SK-N-SH (cell line): ENCODE results near the gene EFCAB8. TPM values are rescaled to one million over a fixed set of nuclear protein-coding genes. Genes with fewer than 3 reads are reported as not detected.

Source experiments
- CTCF ChIA-PET: fragments of 300-600, 350-600 bp; formaldehyde crosslinking; extraction: SDS; loops from one replicate; lab custom pipeline; 2021; lab: Yijun Ruan, JAX
- POLR2A ChIA-PET: fragments of 350-600 bp; sonication (Branson Sonifier 250); formaldehyde crosslinking; extraction: SDS; loops from one replicate; lab custom pipeline; 2020; ENCODE audit warnings: antibody characterized with exemption, inconsistent platforms; lab: Yijun Ruan, JAX
- DNase-seq: peaks from one replicate; pipeline ENCODE4 v3.0.0; 2012
- H2AFZ ChIP-seq: fragments of 200-600 bp; sonication (generic); 2 replicates; pipeline ENCODE4 v1.8.1; 2016; ENCODE audit warnings: antibody characterized with exemption, mild to moderate bottlenecking, low read depth
- H3F3A ChIP-seq: fragments of 200-600 bp; sonication (generic); replicated peaks from 2 replicates; pipeline ENCODE3; 2016; ENCODE audit warnings: antibody characterized with exemption, mild to moderate bottlenecking; ENCODE audit not compliant: insufficient read depth
- H3K27ac ChIP-seq, 2 experiments: fragments of 200-500 bp in 1 of 2; fragments of 200-600 bp in 1 of 2; sonication (Bioruptor generic) in 1 of 2; sonication (generic), shearing (Covaris generic) in 1 of 2; 2 replicates each; pipeline versions ENCODE4 v1.5.1 to v1.6.1; 2014 to 2016; ENCODE audit warnings: low read depth in 2 of 2, inconsistent platforms in 1 of 2, low read length in 1 of 2, mild to moderate bottlenecking in 1 of 2, mixed read lengths in 1 of 2
- H3K27me3 ChIP-seq: fragments of 200-600 bp; sonication (generic), shearing (Covaris generic); 2 replicates; pipeline ENCODE4 v1.6.1; 2016; ENCODE audit warnings: mixed run types; ENCODE audit not compliant: insufficient read depth
- H3K36me3 ChIP-seq, 2 experiments: fragments of 200-500 bp in 1 of 2; fragments of 200-600 bp in 1 of 2; sonication (Bioruptor generic) in 1 of 2; sonication (generic) in 1 of 2; replicated peaks in 1 of 2; 2 replicates each; pipeline versions ENCODE3 to v1.5.1; 2014 to 2016; ENCODE audit warnings: low read length in 1 of 2, mild to moderate bottlenecking in 1 of 2; ENCODE audit not compliant: insufficient read depth in 2 of 2, control insufficient read depth in 1 of 2
- H3K4me1 ChIP-seq, 2 experiments: fragments of 200-500 bp in 1 of 2; fragments of 200-600 bp in 1 of 2; sonication (Bioruptor generic) in 1 of 2; sonication (generic), shearing (Covaris generic) in 1 of 2; 2 replicates each; pipeline versions ENCODE4 v1.5.1 to v1.6.1; 2014 to 2016; ENCODE audit warnings: low read depth in 1 of 2, low read length in 1 of 2, mixed run types in 1 of 2; ENCODE audit not compliant: insufficient read depth in 2 of 2, control insufficient read depth in 1 of 2
- H3K4me2 ChIP-seq: fragments of 200-600 bp; sonication (generic), shearing (Covaris generic); 2 replicates; pipeline ENCODE4 v1.6.1; 2017; ENCODE audit warnings: mixed run types
- H3K4me3 ChIP-seq, 2 experiments: fragments of 200-500 bp in 1 of 2; fragments of 200-600 bp in 1 of 2; sonication (Bioruptor generic) in 1 of 2; sonication (generic), shearing (Covaris generic) in 1 of 2; 2 replicates each; pipeline versions ENCODE4 v1.5.1 to v1.8.1; 2014 to 2016; ENCODE audit warnings: low read depth in 2 of 2, inconsistent platforms in 1 of 2, low read length in 1 of 2, mild to moderate bottlenecking in 1 of 2, mixed read lengths in 1 of 2, moderate library complexity in 1 of 2
- H3K79me2 ChIP-seq: fragments of 200-600 bp; sonication (generic); 2 replicates; pipeline ENCODE4 v1.8.1; 2017; ENCODE audit warnings: mild to moderate bottlenecking; ENCODE audit not compliant: insufficient read depth
- H3K9ac ChIP-seq: fragments of 200-600 bp; sonication (generic); 2 replicates; pipeline ENCODE4 v1.6.1; 2017; ENCODE audit warnings: mixed run types
- H3K9me2 ChIP-seq: fragments of 200-600 bp; sonication (generic); 2 replicates; pipeline ENCODE4 v1.6.1; 2017; ENCODE audit warnings: mixed run types
- H3K9me3 ChIP-seq: fragments of 200-600 bp; sonication (generic); 2 replicates; pipeline ENCODE4 v1.6.1; 2017; ENCODE audit warnings: mixed run types, mild to moderate bottlenecking, moderate library complexity
- H4K20me1 ChIP-seq: fragments of 200-600 bp; sonication (generic); 2 replicates; pipeline ENCODE4 v1.6.1; 2017; ENCODE audit warnings: mild to moderate bottlenecking, mixed run types; ENCODE audit not compliant: insufficient read depth
- CHD2 ChIP-seq: fragments of 150-350 bp; IDR thresholded peaks from 2 replicates; pipeline ENCODE4 v1.6.1; 2018; ENCODE audit warnings: low read length; ENCODE audit not compliant: partially characterized antibody
- ELF1 ChIP-seq: IDR thresholded peaks from 2 replicates; pipeline ENCODE4 v1.4.0; 2012
- EP300 ChIP-seq, 2 experiments: IDR thresholded peaks; 2 replicates each; pipeline versions ENCODE4 v1.4.0 to v1.6.1; 2012; ENCODE audit warnings: borderline replicate concordance in 1 of 2, low read depth in 1 of 2, low read length in 1 of 2
- EZH2phosphoT487 ChIP-seq: fragments of 200-600 bp; sonication (generic); IDR thresholded peaks from 2 replicates; pipeline ENCODE4 v1.6.1; 2017; ENCODE audit warnings: low read depth, mixed run types, mild to moderate bottlenecking, antibody characterized with exemption, moderate library complexity, borderline replicate concordance
- FOSL2 ChIP-seq: IDR thresholded peaks from 2 replicates; pipeline ENCODE4 v1.4.0; 2012; ENCODE audit warnings: low read depth, mild to moderate bottlenecking, moderate library complexity, borderline replicate concordance
- FOXJ3 ChIP-seq: sonication (generic); formaldehyde crosslinking; IDR thresholded peaks from 2 replicates; pipeline ENCODE4 v1.5.1; 2020; ENCODE audit warnings: mild to moderate bottlenecking, missing genetic modification reagents
- GABPA ChIP-seq: IDR thresholded peaks from 2 replicates; pipeline ENCODE4 v1.4.0; 2012; ENCODE audit warnings: low read depth, mild to moderate bottlenecking
- JUND ChIP-seq: IDR thresholded peaks from 2 replicates; pipeline ENCODE4 v1.4.0; 2012
- NFIC ChIP-seq: IDR thresholded peaks from 2 replicates; pipeline ENCODE4 v1.4.0; 2012; ENCODE audit warnings: borderline replicate concordance
- NRF1 ChIP-seq: IDR thresholded peaks from 2 replicates; pipeline ENCODE4 v1.6.1; 2012; ENCODE audit warnings: low read depth, mild to moderate bottlenecking, low read length
- POLR2AphosphoS5 ChIP-seq: IDR thresholded peaks from 2 replicates; pipeline ENCODE4 v1.6.1; 2012; ENCODE audit warnings: low read depth, low read length
- RAD21 ChIP-seq: IDR thresholded peaks from 2 replicates; pipeline ENCODE4 v1.6.1; 2012; ENCODE audit warnings: mild to moderate bottlenecking, low read length
- RCOR1 ChIP-seq: fragments of 150-350 bp; IDR thresholded peaks from 2 replicates; pipeline ENCODE4 v1.6.1; 2017; ENCODE audit warnings: antibody characterized with exemption, low read length
- RXRA ChIP-seq: IDR thresholded peaks from 2 replicates; pipeline ENCODE4 v1.4.0; 2012; ENCODE audit warnings: low read depth, mild to moderate bottlenecking, borderline replicate concordance
- SIN3A ChIP-seq: IDR thresholded peaks from 2 replicates; pipeline ENCODE4 v1.6.1; 2012; ENCODE audit warnings: low read depth, mild to moderate bottlenecking, low read length, moderate library complexity, borderline replicate concordance
- TEAD4 ChIP-seq: IDR thresholded peaks from 2 replicates; pipeline ENCODE4 v1.4.0; 2012; ENCODE audit warnings: mild to moderate bottlenecking, borderline replicate concordance; ENCODE audit not compliant: insufficient read depth
- WGBS: methylation state at CpG from one replicate; pipeline ENCODE4 v1.1.6; 2017; ENCODE audit warnings: low lambda C conversion rate; 5-methylcytosine and 5-hydroxymethylcytosine counted together
- polyA plus RNA-seq, 3 experiments: library from polyadenylated mRNA; depleted of rRNA; stranded (reverse); fragments of >200 nt; gene quantifications; 2 replicates each; pipeline ENCODE4 v1.2.3, GENCODE V29; 2012
- TF ChIP-seq, protein P1 (sequence below): fragments of 150-350 bp; IDR thresholded peaks from 2 replicates; pipeline ENCODE4 v1.6.1; 2017; ENCODE audit warnings: antibody characterized with exemption, low read length, low read depth, borderline replicate concordance

The EFCAB8 gene
- polyA plus RNA-seq, 1 of the 3 experiments (the other 2 are of a cell fraction): not detected

DNA sequence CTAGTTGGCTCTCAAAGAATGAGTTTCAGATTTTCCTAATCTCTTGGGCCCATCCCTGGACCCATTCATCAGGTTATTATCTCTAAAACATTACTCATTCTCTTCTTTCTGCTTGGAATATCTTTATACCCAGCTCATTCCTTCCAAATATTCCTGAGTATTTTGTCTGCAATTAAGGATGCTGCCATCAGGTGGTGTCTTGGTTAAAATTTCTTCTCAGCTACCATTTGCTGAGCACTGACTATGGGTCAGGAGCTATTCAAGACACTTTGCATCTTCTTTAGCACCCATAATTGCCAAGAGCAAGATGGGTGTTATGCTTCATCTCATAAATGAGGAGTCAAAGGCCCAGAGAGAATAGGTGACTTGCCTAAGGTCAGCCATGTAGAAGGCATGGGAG is 137.1 kb downstream of the EFCAB8 start:
- Histone ChIP-seq H3K36me3 (no peaks in the 10 kb centered on the region), H3K27me3 (peaks cover 6% of the 10 kb centered on the region; the same call in 1 of the 2 replicates), H2AFZ (no peak overlapping the region), H3K9me2 (no peaks in the 10 kb centered on the region), H3K79me2 (no peaks in the 10 kb centered on the region), H3K9me3 (no peaks in the 10 kb centered on the region), H3K9ac (no peak overlapping the region), H3K4me2 (no peak overlapping the region), H3K27ac (no peak overlapping the region), H4K20me1 (no peaks in the 10 kb centered on the region), H3K4me3 (no peak overlapping the region), H3F3A (no peaks in the 10 kb centered on the region), H3K4me1 (no peaks in the 10 kb centered on the region)
- no peak for TF ChIP-seq CHD2
- TF ChIP-seq POLR2AphosphoS5: no peak
- no peak for TF ChIP-seq EZH2phosphoT487
- TF ChIP-seq, protein P1, sequence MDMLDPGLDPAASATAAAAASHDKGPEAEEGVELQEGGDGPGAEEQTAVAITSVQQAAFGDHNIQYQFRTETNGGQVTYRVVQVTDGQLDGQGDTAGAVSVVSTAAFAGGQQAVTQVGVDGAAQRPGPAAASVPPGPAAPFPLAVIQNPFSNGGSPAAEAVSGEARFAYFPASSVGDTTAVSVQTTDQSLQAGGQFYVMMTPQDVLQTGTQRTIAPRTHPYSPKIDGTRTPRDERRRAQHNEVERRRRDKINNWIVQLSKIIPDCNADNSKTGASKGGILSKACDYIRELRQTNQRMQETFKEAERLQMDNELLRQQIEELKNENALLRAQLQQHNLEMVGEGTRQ: no peak
- TF ChIP-seq SIN3A: no peak
- TF ChIP-seq NRF1: no peak
- CTCF ChIA-PET: interaction anchor here (0.7 to 1.4 kb wide), 2 partner anchors 10 to 19 kb away, joined by 3 to 4 read pairs; no protein-coding TSS in a partner anchor
- DNase-seq: no peak
- POLR2A ChIA-PET: no interaction called here

DNA sequence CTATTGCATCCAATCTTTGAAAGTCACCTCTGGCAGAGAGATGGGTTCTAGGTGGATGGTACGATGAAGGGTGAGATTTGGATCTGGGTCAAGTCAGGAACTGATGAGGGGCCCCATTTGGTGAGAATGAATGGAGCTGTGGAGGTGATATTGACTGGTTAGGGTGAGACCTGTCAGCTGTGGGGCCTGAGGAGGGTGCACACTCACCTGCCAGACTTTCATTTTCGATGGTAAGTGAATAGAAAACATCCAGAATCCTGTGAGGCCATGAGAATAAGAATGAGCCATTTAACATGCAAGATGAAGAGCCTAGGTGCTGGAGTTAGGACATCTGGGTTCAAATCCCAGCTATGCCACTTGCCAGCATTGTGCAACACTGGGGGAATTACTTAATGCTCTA is 138.7 kb downstream of the EFCAB8 start:
- no peaks in the 10 kb centered on the region for H3K9me2 ChIP-seq
- no peaks in the 10 kb centered on the region for H3K36me3 ChIP-seq
- H3K9ac ChIP-seq: no peak overlapping the region
- no peaks in the 10 kb centered on the region for H4K20me1 ChIP-seq
- no peaks in the 10 kb centered on the region for H3F3A ChIP-seq
- WGBS: 0% methylated on average over 2 of the region's 2 CpGs
- H3K4me1 ChIP-seq: no peaks in the 10 kb centered on the region
- DNase-seq: no peak
- H3K4me2 ChIP-seq: no peak overlapping the region
- no peak overlapping the region for H2AFZ ChIP-seq
- peaks cover 6% of the 10 kb centered on the region; the same call in 1 of the 2 replicates for H3K27me3 ChIP-seq
- ChIA-PET CTCF (no interaction called here), POLR2A (no interaction called here)
- TF ChIP-seq NFIC (no peak), ELF1 (no peak), TEAD4 (no peak), GABPA (no peak), RXRA (no peak), NRF1 (no peak), RAD21 (no peak), FOSL2 (no peak), JUND (no peak), FOXJ3 (no peak), EP300 (IDR thresholded peaks at IDR 0.05; ENCODE audit: borderline replicate concordance in 1 of 2, low read depth in 1 of 2, low read length in 1 of 2) (no peak), RCOR1 (no peak), POLR2AphosphoS5 (no peak)
- no peaks in the 10 kb centered on the region for H3K79me2 ChIP-seq
- no peaks in the 10 kb centered on the region for H3K9me3 ChIP-seq
- no peak overlapping the region for H3K4me3 ChIP-seq
- H3K27ac ChIP-seq: no peak overlapping the region
